Neural crest cell (in vitro differentiated cells): ENCODE data around the gene PRMT6. TPM values are rescaled to one million over a fixed set of nuclear protein-coding genes. Genes with fewer than 3 reads are reported as not detected.

Experiments
- DNase-seq: peaks from one replicate; pipeline ENCODE4 v3.0.0; 2021; ENCODE audit warnings: low read depth, mixed read lengths, low spot score
- H3K27ac Mint-ChIP-seq: one replicate; pipeline ENCODE4 v1.8.0; 2021; ENCODE audit warnings: mild to moderate bottlenecking, mixed read lengths; ENCODE audit not compliant: unreplicated experiment
- H3K27me3 Mint-ChIP-seq: 2 replicates; pipeline ENCODE4 v1.8.0; 2021; ENCODE audit warnings: low read depth, mild to moderate bottlenecking, mixed read lengths
- H3K36me3 Mint-ChIP-seq: 2 replicates; pipeline ENCODE4 v1.8.0; 2021; ENCODE audit warnings: low read depth, mild to moderate bottlenecking, mixed read lengths
- H3K4me1 Mint-ChIP-seq: 2 replicates; pipeline ENCODE4 v1.8.0; 2021; ENCODE audit warnings: mixed read lengths
- H3K4me3 Mint-ChIP-seq: one replicate; pipeline ENCODE4 v1.8.0; 2021; ENCODE audit warnings: mild to moderate bottlenecking, mixed read lengths
- H3K9me3 Mint-ChIP-seq: 2 replicates; pipeline ENCODE4 v1.8.0; 2021; ENCODE audit warnings: mixed read lengths
- total RNA-seq: library from RNA; stranded (reverse); gene quantifications from 2 replicates; pipeline ENCODE4 v1.2.1, GENCODE V29; 2021
- TF ChIP-seq, protein P1 (sequence below): fragments of 200-600 bp; sonication (generic); conservative IDR thresholded peaks from 2 replicates; pipeline ENCODE4 v1.5.0; 2021; ENCODE audit warnings: antibody characterized with exemption, mild to moderate bottlenecking

The PRMT6 gene
- total RNA-seq, 1 donor from 2014 or later = 34.2 TPM

DNA sequence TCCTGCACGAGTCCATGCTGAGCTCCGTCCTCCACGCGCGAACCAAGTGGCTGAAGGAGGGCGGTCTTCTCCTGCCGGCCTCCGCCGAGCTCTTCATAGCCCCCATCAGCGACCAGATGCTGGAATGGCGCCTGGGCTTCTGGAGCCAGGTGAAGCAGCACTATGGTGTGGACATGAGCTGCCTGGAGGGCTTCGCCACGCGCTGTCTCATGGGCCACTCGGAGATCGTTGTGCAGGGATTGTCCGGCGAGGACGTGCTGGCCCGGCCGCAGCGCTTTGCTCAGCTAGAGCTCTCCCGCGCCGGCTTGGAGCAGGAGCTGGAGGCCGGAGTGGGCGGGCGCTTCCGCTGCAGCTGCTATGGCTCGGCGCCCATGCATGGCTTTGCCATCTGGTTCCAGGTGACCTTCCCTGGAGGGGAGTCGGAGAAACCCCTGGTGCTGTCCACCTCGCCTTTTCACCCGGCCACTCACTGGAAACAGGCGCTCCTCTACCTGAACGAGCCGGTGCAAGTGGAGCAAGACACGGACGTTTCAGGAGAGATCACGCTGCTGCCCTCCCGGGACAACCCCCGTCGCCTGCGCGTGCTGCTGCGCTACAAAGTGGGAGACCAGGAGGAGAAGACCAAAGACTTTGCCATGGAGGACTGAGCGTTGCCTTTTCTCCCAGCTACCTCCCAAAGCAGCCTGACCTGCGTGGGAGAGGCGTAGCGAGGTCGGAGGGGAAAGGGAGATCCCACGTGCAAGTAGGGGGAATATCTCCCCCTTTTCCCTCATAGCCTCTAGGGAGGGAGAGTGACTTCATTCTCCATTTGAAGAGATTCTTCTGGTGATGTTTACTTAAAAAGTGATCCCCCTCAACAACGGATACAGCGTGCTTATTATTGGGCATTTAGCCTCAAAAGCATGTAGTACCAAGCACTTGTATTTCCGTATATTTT lies 991 bp downstream of the PRMT6 start:
- Mint-ChIP-seq H3K36me3 (peaks cover 18% of the 10 kb centered on the region), H3K4me1 (peaks cover 22% of the 10 kb centered on the region), H3K9me3 (no peaks in the 10 kb centered on the region), H3K27ac (peak overlapping the region; percentile 97), H3K27me3 (no peaks in the 10 kb centered on the region), H3K4me3 (peak overlapping the region; percentile 96)
- TF ChIP-seq, protein P1, sequence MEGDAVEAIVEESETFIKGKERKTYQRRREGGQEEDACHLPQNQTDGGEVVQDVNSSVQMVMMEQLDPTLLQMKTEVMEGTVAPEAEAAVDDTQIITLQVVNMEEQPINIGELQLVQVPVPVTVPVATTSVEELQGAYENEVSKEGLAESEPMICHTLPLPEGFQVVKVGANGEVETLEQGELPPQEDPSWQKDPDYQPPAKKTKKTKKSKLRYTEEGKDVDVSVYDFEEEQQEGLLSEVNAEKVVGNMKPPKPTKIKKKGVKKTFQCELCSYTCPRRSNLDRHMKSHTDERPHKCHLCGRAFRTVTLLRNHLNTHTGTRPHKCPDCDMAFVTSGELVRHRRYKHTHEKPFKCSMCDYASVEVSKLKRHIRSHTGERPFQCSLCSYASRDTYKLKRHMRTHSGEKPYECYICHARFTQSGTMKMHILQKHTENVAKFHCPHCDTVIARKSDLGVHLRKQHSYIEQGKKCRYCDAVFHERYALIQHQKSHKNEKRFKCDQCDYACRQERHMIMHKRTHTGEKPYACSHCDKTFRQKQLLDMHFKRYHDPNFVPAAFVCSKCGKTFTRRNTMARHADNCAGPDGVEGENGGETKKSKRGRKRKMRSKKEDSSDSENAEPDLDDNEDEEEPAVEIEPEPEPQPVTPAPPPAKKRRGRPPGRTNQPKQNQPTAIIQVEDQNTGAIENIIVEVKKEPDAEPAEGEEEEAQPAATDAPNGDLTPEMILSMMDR = peak; percentile 6
- DNase-seq = peak; percentile 43

DNA sequence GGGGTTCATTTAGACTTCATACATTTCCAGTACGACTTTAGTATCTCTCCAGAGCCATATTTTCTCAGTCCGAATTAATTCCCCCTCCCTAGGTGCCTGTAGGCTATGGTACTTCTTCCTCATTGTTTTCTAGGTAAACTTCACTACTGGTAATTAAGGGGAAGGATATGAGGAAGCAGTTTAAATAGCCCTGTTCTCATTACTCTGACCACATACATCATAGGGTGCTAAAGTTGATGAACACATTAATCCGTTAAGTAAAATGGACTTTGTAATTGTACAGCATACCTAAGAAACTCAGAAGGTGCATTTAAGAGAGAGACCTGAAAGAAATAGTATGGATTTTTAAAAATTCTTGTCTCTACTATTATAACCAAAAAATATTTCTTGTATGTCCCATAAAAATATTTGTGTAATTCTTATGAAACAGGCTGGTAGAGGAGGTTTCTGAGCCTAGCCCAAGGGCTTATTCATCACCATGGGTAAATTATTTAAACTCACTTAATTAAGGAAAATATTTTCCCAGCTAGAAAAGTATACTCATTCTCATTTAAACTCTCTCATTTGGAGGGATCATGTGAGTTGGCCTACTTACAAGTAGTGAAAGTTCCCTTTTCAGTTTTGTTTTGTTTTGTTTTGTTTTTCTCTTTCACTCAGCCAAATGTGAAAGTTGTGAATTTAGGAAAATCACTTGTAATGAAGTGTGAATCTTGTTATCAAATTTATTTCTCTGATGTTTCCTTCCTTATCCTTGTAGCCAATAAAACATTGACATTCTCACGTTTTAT lies 2.0 kb downstream of the PRMT6 start:
- Mint-ChIP-seq H3K4me3 (peak overlapping the region; percentile 96), H3K27ac (no peak overlapping the region), H3K27me3 (no peaks in the 10 kb centered on the region), H3K4me1 (peaks cover 22% of the 10 kb centered on the region), H3K9me3 (no peaks in the 10 kb centered on the region), H3K36me3 (peaks cover 18% of the 10 kb centered on the region)
- no peak for DNase-seq
- TF ChIP-seq, protein P1 = no peak

DNA sequence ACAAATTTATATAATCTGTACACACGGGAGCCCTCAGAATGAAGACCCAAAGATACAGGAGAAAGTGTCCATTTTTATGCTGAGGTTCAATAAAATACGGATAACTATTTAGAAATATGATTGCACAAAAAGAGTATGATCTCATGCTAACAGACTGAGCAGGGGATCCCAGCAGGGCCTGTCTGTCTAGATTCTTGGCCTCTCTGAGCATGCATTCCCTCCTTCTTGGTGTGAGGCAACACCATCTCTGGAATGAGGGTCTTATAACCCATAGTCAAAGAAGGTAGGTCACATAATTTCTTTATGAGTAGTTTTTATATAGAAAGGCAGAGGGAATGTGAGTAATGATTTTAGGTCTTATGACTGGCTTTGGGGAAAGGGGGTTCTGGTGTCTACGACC lies 5.4 kb downstream of the PRMT6 start:
- Mint-ChIP-seq H3K36me3 (peaks cover 15% of the 10 kb centered on the region), H3K4me3 (no peak overlapping the region), H3K27me3 (no peaks in the 10 kb centered on the region), H3K27ac (no peak overlapping the region), H3K9me3 (no peaks in the 10 kb centered on the region), H3K4me1 (peaks cover 19% of the 10 kb centered on the region)
- TF ChIP-seq, protein P1 = no peak
- no peak for DNase-seq

DNA sequence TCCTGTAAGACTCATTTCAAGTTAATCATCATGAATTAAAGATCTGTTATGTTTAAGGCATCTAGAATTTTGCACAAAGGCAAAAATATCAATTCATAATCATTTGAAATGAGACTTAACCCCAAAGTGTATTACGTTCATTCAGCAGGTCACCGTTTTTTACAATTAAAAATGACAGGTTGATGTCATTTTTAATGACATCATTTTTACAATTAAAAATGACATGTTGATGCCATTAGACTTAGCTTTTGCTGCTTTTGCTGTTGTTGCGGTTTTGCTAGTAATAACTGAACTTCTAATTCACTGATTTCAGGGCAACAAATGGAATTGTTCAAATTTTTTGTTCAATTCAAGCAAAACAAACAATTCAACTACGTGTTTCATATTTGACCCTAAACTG lies 17.0 kb downstream of the PRMT6 start:
- no peak for DNase-seq
- TF ChIP-seq, protein P1 = no peak
- no peak overlapping the region for H3K27ac Mint-ChIP-seq
- H3K9me3 Mint-ChIP-seq = peaks cover 4% of the 10 kb centered on the region
- H3K36me3 Mint-ChIP-seq = no peaks in the 10 kb centered on the region
- no peaks in the 10 kb centered on the region for H3K27me3 Mint-ChIP-seq
- no peak overlapping the region for H3K4me3 Mint-ChIP-seq
- H3K4me1 Mint-ChIP-seq = no peaks in the 10 kb centered on the region

DNA sequence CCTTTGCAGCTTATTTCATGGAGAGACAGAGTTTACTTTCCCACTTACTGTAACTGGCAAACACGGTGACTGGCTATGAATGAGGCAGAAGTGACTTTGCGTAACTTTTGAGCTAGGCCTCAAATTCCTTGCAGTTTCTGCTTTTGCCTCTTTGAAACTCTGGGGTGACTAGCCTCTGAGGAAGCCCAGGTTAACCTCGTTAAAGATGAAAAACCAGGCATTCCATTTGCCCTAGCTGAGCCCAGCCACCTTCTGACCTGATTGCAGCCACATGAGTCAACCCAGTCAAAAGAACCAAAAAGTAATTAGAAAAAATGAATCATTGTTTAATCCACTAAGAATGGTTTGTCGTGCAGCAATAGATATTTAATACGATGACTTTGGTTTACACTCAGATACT lies 20.4 kb downstream of the PRMT6 start:
- Mint-ChIP-seq H3K4me1 (no peaks in the 10 kb centered on the region), H3K36me3 (no peaks in the 10 kb centered on the region), H3K9me3 (peaks cover 5% of the 10 kb centered on the region), H3K27me3 (no peaks in the 10 kb centered on the region), H3K4me3 (no peak overlapping the region), H3K27ac (no peak overlapping the region)
- no peak for DNase-seq
- TF ChIP-seq, protein P1 = no peak
